GM18505 (cell line): ENCODE measurements around the gene ANKRD40.
"Not testable (repeated sequence)": the region's sequence is repeated elsewhere in the genome, so short reads cannot be mapped to it uniquely, and the experiment has no call there.

ENCODE experiments used
- ATAC-seq: cut with Tn5 transposase; IDR thresholded peaks from one replicate; pipeline ENCODE4 v1.9.1; 2021; ENCODE audit not compliant: unreplicated experiment
- POLR2A ChIP-seq: IDR thresholded peaks from 4 replicates; pipeline ENCODE4 v1.6.1; 2011; ENCODE audit warnings: borderline replicate concordance; ENCODE audit not compliant: insufficient read depth, insufficient read length; ENCODE audit errors: extremely low read depth

ANKRD40 gene

GRCh38 chr17:50685691-50686493 lies 21.8 kb downstream of the ANKRD40 start:
- no peak for ATAC-seq
- TF ChIP-seq POLR2A, result no peak

GRCh38 chr17:50685334-50685665 lies 22.4 kb downstream of the ANKRD40 start:
- no peak for TF ChIP-seq POLR2A
- no peak for ATAC-seq

DNA sequence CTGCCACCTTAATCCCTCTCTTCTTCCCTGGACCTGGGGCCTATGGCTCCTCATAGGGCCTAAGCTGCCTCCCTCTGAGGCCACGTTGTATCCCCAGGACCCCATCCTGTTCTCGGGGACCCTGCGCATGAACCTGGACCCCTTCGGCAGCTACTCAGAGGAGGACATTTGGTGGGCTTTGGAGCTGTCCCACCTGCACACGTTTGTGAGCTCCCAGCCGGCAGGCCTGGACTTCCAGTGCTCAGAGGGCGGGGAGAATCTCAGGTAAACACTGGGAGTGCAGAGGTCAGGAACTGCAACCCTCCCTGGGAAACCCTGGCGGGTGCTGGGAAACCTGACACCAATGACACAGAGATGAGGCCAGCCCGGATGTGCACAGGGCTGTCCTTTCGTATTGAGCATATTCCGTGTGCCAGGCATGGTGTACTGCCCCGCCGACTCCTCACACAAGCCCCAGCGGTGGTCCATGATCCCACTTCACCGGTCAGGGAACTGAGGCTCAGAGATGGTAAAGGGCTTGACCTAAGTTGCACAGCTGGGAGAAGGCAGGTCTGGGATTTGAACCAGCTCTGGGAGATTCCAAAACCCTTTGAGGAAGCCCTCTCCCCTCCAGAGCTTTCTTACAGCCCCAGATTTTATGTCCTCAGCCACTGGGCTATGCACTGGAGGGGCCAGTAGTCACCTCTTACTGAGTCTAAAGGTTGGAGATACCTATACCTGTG lies 22.9 kb downstream of the ANKRD40 start:
- TF ChIP-seq POLR2A, result no peak

DNA sequence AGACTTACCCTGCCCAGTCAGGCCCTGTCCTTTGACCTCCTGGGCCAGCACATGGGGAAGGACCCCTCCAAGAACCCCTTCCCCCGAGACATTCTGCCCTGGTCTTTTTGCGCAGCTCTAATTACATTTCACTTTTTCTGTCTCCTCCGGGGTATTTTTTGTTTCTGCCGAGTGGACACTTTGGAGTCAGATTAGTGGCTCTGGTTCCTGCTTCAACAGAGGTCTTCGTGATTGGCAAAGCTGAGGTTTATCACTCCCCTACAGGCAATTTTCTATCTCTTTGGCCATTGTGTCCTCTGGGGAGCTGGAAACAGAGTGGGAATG lies 23.5 kb downstream of the ANKRD40 start:
- no peak for TF ChIP-seq POLR2A
- no peak for ATAC-seq

More for the DNA sequence above, 22.9 kb downstream of the ANKRD40 start:
- no peak for ATAC-seq

GRCh38 chr17:50683434-50684287 lies 24.1 kb downstream of the ANKRD40 start:
- TF ChIP-seq POLR2A, result no peak
- no peak for ATAC-seq

- ATAC-seq, result no peak
These were observed 24.8 kb downstream of the ANKRD40 start for GRCh38 chr17:50682938-50683337.

GRCh38 chr17:50682441-50682840 lies 25.3 kb downstream of the ANKRD40 start:
- no peak for ATAC-seq
- TF ChIP-seq POLR2A, result no peak

More at GRCh38 chr17:50682938-50683337, 24.8 kb downstream of the ANKRD40 start:
- TF ChIP-seq POLR2A, result no peak

DNA sequence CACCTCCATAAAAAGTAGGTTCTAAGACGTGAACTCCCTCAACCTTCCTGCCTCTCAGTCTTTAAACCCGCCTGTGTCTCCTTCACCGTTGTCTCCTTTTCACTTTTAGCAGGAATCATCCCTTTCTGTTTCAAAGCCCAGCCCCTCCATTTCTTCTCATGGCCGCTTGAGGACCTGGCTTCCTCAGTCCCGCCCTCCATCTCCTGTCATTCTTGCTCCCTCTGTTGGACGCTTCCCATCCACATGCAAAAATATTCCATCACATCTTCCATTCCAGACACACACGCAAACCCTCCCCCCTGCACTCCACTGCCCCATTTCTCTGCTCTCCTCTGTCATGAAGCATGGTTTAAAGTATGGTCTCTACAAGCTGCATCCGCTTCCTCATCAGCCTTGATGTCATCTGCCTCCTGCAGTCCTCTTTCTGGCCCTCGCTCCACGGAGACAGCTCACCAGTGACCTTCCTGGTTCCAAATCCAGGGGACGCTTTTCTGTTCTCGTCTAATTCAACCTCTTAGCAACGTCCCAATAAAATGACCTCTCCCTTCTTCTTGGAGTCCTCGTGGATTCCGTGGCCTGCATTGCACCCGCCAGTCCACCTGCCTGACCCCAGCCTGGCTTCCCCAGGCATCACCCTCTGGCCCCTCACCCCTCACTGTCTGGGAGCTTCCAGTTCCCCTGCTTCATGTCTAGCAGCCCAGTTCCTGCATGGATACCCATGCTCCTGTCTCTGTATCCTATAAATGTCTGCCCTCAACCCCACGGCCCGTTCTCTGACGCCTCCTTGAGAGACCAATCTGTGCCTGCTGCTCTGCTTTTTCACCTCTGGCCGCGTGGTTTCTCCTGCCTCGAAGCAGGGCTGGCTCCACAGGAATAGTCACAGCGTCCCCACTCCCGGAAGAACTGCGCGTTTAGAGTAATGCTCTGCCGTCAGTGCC lies 26.2 kb downstream of the ANKRD40 start:
- no peak for ATAC-seq
- TF ChIP-seq POLR2A, result no peak

GRCh38 chr17:50680543-50681262 lies 27.0 kb downstream of the ANKRD40 start:
- not testable (repeated sequence) for ATAC-seq

DNA sequence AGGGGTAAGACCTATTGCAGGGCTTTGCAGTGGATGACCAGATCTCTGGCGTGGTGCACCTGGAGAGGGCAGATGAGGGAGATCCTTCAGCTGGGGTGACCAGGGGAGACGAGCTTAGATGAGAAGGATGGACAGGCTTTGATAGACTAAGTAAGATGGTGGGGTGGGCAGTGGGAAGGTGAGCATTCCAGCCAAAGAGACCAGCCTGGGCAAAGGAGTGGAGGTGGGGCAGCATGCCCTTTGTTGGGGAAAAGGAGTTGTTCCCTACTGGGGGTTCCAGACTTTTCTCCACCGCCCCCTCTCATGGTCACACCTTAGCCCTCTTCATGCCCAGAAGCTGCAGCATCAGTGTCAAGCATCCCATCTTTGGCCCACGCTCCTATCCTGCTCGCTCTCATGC lies 27.6 kb downstream of the ANKRD40 start:
- TF ChIP-seq POLR2A, result no peak
- no peak for ATAC-seq

DNA sequence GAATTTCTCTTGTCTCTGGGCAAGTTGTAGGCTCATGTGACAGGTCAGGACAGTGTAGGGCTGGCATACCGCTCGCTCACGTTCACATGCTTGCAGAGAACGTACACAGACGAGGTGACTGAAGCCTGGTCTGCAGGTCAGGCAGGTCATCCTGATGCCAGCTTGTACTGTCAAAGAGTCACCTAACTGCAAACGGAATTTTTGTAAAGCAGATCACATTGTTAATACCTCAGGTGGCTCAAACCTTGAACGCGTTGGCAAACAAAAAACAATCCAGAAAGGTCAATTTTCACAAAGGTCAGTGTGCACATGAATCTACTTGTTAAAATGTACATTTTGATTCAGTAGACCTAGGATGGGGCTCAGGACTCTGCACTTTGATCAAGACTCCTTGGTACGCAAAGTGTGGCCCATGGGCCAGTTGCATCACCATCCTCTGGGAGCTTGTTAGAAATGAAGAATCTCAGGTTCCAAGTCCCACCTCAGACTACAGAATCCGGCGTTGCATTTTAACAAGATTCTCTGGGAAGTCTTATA lies 28.6 kb downstream of the ANKRD40 start:
- no peak for ATAC-seq
- no peak for TF ChIP-seq POLR2A

DNA sequence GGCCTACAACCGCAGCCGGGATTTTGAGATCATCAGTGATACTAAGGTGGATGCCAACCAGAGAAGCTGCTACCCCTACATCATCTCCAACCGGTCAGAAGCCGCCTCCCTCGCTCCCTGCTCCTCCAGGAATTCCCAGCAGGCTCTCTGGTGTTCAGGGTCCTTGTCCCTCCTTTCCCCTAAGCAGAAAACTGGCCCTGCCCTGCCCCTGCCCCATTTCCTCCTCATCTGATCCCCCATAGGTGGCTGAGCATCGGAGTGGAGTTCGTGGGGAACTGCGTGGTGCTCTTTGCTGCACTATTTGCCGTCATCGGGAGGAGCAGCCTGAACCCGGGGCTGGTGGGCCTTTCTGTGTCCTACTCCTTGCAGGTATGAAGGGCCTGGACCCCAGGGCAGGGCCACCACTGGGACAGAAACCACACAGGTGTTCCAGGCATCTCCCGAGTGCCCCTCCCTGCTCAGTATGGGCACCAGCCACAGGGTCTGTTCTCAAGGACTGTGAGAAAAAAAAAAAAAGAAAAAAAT lies 29.8 kb downstream of the ANKRD40 start:
- no peak for TF ChIP-seq POLR2A
- ATAC-seq, result no peak
